ENCODE measurements around the gene AMFR.

Gene AMFR

GRCh38 chr16:56346131-56346890, 79.0 kb downstream of the AMFR start:
- no peak for DNase-seq

DNA sequence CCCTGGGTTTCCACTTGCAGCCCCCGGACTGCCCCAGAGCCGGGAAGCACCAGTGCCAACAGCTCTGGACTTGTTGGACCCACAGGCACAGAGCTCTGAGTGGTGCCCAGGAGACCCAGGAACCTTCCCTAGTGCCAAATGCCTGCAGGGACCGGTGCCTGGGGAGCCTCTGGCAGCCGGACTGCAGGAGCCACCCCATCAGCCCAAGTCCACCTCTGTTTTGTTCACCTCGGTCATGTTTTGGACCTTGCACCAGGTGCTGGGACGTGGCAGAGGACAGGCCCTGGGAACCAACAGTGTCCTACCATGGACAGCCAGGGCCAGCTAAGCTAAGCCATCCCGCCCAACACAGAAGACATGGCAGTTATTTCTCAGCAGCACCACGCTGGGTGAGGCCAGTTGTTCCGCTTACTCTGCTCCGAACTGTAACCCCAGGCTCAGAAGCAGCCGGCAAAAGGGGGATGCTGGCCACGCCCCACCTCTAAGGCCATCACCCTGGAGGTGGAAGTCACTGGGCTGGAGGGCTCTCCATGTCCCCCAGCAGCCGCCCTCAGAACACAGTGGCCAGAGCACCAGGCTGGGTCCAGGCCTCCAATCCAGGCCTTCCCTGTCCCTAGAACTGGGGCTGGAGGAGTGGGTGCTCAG, 79.8 kb downstream of the AMFR start:
- DNase-seq: no peak

GRCh38 chr16:56344518-56345405, 80.6 kb downstream of the AMFR start:
- DNase-seq: no peak

- no peak for DNase-seq
Observed at GRCh38 chr16:56343661-56344517, 81.5 kb downstream of the AMFR start.

DNA sequence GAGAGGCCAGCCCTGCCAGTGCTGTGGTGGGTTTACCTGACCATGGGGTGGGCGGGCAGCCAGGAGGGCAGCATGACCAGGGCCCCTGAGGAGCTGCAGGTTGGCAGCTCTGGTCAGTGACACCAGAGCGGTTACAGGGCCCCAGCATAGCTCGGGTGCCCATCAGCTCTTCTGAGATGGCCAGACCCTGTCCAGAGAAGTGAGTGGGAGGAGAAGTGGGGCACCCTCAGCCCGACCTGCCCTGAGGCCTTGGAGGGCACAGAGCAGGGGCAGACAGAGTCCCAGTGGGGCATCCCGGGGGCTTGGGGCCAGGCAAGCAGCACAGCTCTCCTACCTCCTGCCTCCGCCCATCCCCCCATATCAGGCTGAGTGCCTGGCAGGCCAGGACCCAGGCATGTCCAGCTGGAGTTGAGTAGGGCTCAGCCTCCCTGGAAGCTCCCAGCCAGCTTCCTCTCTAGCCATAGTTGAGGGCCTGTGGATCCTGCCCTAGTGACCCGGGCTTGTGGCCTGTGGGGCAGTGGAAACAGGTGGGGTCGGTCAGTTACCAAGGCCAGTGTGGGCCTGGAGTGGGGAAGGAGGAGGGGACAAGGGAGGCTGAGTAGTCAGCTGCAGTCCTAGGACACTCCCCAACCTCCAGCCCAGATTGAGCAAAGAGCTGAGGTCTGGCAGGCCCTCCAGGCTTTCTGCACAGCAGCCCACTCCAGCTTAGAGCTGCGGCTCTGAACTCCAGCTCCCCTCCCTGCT, 83.5 kb downstream of the AMFR start:
- DNase-seq: no peak

DNA sequence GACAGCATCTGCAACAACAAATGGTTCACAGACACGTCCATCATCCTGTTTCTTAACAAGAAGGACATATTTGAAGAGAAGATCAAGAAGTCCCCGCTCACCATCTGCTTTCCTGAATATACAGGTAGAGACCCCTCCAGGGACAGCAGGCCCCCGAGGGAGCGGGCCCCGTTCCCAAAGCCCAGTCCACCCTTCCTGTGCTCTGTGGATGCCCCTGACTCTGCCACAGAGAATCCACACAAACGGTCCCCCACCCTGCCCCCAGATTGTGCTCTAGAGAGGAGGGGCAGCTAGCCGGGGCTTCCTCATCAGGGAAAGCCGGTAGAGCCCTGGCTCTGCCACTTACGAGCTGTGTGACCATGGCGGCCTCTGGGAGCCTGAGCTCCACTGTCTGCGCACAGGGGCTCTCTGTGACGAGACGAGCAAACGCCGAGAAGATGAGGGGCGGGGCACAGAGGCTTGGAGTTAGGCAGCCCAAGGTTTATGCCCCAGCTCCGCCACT, 84.4 kb downstream of the AMFR start:
- no peak for DNase-seq

DNA sequence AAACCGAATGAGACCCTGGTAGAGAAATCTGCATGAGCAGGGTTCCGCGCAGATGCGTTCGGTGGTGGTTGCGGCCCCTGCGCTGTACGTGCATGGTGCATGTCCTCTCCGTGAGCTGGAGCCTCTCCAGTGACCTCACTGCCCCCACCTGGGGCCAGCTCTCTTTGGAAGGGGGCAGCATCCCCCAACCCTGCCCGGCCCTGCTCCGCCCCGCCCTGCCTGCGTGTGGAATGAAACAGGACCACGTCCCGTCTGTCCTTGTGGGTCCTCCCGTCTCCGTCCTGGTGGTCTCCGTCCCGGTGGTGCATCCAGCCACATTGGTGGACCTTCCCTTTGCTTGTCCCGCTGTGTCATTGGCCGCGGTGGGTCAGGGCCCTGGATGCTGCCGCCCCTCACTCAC, 84.9 kb downstream of the AMFR start:
- no peak for DNase-seq

- DNase-seq: no peak
Observed at GRCh38 chr16:56339431-56340195, 85.7 kb downstream of the AMFR start.

DNA sequence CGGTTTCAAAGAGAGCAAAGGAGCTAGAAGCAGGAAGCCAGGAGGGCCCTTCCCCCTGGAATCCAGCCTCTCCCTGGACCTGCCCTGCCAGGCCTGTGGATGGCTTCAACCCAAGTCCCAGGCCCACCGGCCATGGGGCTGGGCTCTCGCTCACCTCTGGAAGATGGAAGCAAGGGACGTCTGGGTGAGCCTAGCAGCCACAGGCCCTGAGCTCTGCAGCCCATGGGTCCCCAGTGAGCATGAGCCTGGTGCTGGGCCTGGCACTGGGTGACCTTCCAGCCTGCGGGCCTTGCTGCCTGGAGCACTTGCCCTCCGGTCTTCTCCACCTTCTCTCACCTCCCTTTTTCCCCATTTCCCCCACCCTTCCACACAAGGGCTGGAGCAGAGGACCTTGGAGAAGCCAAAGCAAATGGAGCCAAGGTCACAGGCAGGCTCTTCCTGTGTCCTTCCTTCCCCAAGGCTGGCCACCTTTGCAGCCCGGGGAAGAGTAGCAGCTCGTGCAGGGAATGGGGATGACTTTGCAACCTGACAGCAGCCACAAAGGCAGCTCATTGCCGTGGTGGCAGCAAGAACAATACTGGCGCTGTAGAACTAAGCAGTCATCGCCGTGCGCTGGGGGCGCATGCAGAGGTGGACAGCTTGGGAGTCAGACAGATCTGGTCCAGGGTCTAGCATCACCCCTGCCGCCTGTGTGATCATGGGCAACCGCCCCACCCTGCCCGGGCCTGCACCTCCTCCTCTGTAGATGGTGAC, 86.6 kb downstream of the AMFR start:
- no peak for DNase-seq

DNA sequence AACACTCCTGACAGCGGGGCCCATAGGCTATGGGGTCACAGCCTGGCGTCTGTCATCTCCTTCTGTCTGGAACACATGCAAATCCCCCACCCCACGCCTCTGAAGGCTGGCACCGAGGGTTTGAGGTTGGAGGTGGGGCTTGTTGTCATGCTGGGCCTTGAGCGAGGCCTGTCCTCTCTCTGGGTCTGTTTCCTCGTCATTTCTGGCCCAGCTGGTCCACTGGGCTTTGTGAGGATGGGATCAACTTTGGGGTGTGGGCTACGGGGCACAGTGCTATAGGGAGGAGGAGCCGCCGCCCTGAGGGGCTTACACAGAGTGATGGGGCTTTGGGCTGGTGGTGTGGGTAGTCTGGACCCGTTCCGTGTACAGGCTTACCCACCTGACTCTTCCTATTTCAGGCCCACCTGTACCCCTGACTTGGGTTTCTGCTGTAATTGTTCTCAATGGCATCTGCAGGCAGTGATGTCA, 87.5 kb downstream of the AMFR start:
- DNase-seq: no peak

DNA sequence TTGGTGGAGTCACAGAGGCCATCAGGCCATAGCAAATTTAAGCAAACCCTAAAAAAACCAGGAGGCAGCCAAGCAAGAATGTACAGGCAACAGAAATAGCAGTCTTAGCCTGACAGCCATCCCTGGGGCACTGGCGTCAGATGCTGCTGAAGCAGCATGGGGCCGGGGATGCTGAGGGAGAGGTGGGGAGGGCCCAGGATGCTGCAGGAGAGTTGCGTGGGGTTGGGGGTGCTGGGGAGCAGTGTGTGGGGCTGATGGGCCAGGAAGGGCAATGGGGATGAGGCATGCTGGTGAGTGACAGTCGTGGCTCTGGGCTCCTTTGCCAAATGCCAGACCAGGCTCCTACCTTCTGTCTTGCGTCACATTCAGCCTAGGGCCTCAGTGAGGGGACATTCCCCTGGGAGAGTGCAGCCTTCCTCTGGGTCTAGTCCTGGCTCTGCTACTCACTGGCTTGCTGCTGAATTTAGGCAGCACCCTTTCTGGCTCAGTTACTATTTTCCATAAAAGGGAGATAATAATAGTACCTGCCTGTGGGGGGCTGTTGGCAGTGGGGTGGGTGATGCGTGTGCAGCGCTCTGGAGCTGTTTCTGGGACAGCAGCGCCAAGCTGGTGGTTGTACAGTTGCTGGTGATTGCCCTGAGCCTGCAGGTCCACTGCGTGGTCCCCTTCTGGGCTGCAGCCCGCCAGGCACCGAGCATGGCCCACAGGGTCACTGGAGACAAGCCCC, 88.1 kb downstream of the AMFR start:
- no peak for DNase-seq

DNA sequence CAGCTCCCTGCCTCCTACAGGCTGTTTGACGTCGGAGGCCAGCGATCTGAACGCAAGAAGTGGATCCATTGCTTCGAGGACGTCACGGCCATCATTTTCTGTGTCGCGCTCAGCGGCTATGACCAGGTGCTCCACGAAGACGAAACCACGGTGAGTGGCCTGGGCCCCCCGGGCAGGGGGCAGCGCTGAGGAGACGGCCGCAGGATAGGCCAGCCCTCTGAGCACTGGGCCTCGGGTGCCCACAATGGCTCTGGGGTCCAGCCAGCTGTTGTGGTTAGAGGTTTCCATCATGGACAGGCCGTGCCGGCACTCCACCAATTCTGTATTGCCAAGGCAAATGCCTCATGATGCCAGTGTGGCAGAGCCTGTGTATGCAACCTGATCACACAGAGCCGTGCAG, 88.6 kb downstream of the AMFR start:
- no peak for DNase-seq

DNA sequence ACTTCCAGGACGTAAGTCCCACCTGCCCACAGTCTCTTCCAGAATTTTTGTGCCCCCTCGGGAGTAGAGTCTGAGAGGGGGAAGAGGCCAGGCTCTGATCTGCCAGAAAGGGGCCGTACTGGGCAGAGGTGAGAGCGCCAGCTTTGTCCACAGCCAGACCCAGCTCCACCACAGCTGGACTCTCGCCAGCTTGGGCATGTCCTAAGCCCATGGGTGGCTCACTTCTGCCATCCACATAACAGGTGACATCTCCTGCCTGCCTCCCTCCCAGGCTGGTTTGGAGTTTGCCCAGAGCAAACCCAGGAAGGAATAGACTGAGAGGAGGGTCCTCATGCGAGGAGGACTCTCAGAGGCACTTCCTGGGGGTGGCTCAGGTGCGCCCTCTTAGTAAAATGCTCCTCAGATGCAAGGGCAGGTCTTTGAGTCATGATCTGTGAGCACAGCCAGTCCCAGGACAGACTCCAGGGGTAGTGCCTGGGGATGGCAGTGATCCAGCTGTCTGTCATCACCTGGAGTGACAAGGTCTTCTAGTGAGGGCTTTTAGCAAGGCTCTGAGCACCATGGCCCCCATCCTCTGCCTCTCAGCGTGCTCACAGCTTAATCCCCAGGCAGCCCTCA, 89.2 kb downstream of the AMFR start:
- DNase-seq: no peak

DNA sequence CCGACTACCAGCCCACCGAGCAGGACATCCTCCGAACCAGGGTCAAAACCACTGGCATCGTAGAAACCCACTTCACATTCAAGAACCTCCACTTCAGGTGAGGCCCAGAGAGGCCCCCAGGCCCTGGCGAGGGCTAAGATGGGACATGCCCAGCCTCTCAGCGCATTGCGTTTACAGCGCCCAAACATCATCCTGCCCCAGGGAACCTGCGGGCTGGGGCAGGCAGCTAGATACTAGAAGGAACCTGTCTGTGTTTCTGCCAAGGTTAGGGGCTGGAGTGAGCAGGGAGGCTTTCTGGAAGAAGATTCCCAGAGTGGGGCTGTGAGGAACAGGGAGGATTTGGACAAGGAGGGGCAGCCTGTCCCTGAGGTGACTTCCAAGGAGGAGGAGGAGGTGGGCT, 90.6 kb downstream of the AMFR start:
- no peak for DNase-seq

- no peak for DNase-seq
Observed at GRCh38 chr16:56332464-56333079, 92.8 kb downstream of the AMFR start.

DNA sequence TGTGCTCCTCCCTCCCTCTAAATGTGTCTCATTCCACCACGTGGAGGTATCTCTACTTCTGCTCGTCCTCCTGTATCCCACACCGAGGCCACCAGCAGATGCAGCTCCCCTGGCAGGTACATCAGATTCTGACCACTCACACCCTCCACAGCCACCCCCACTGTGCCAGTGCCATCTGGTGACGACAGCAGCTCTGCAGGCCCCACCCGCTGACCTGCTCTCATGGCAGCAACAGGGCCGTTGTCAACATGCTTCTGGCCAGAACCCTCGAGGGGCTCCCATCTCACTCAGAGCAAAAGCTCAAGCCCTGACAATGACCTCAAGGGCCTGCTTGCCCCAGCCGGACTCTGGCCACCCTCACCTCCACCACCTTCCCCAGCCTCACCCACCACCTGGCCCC, 93.4 kb downstream of the AMFR start:
- no peak for DNase-seq

- no peak for DNase-seq
Observed at GRCh38 chr16:56331399-56331798, 93.9 kb downstream of the AMFR start.

DNA sequence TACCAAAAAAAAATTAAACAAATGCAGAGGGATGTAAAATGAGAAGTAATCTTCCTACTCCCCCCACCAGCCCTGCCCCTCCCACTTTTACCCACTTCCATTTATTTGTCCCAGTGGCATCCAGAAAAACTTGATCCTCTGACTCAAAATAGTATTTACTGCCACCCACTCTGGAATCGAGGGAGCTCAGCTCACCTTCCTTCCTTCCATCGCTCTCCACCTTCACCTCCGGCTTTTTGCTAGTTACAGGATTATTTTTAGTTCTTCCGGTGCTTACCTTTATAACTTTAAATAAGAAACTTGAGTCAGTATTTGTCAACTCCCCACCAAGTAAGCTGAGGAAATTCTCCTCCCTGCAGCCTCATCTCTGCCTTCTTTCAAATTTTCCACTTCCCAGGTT, 94.9 kb downstream of the AMFR start:
- DNase-seq: no peak
